MM.1S (cell line): Measurements from ENCODE around the gene ADAP1.

Experiments
- EZH2phosphoT487 ChIP-seq: fragments of 300-600 bp; sonication (generic); IDR thresholded peaks from 2 replicates; pipeline ENCODE4 v1.6.1; 2018; ENCODE audit warnings: antibody characterized with exemption, low read length
- TF ChIP-seq, protein P1 (sequence below): fragments of 300-600 bp; sonication (generic); IDR thresholded peaks from 2 replicates; pipeline ENCODE4 v1.5.1; 2016; ENCODE audit warnings: antibody characterized with exemption, low read length, mixed read lengths

DNA sequence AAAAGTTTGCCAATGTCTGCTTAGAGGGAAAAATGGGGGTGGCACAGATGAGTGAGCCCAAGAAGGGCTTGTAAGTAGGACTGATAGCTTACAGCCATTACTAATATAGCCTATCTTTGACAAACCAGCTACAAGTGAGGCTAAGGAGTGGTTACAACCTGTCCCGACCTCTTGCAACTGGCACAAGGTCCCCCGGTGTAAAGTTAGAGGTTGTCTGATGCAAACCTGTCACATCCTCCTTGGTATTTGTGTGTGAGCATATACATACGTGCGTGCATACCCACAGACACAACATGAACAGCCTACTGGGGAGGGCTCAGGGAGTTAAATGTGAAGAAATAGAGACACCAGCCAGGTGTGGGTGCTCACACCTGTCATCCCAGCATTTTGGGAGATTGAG, 14.6 kb downstream of the ADAP1 start:
- TF ChIP-seq EZH2phosphoT487, result no peak
- TF ChIP-seq, protein P1, sequence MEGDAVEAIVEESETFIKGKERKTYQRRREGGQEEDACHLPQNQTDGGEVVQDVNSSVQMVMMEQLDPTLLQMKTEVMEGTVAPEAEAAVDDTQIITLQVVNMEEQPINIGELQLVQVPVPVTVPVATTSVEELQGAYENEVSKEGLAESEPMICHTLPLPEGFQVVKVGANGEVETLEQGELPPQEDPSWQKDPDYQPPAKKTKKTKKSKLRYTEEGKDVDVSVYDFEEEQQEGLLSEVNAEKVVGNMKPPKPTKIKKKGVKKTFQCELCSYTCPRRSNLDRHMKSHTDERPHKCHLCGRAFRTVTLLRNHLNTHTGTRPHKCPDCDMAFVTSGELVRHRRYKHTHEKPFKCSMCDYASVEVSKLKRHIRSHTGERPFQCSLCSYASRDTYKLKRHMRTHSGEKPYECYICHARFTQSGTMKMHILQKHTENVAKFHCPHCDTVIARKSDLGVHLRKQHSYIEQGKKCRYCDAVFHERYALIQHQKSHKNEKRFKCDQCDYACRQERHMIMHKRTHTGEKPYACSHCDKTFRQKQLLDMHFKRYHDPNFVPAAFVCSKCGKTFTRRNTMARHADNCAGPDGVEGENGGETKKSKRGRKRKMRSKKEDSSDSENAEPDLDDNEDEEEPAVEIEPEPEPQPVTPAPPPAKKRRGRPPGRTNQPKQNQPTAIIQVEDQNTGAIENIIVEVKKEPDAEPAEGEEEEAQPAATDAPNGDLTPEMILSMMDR, result no peak
